Measurements from ENCODE around the gene XPOT. TPM values are rescaled to one million over a fixed set of nuclear protein-coding genes. Genes with fewer than 3 reads are reported as not detected.

The XPOT gene
- total RNA-seq, 2 donors from 2014 or later, result 94.9 to 100 TPM

DNA sequence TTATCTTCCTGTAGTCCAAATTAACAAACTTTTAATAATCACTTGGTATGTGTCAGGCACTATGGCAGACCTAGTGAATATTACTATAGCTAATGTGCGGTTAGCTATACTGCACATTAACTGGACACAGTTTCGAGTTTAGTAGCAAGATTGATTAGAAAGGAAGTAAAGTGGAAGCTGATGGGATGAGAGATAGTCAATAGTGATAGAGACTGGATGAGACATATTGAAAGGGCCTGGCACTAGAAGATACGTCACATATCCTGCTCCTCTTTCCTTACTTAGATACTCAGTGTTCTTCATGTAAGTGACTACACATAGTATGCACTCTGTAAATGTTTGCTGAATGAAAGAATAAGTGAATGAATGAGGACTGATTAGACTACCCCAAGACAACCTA is 53.3 kb downstream of the XPOT start:
- TF ChIP-seq, protein P1, sequence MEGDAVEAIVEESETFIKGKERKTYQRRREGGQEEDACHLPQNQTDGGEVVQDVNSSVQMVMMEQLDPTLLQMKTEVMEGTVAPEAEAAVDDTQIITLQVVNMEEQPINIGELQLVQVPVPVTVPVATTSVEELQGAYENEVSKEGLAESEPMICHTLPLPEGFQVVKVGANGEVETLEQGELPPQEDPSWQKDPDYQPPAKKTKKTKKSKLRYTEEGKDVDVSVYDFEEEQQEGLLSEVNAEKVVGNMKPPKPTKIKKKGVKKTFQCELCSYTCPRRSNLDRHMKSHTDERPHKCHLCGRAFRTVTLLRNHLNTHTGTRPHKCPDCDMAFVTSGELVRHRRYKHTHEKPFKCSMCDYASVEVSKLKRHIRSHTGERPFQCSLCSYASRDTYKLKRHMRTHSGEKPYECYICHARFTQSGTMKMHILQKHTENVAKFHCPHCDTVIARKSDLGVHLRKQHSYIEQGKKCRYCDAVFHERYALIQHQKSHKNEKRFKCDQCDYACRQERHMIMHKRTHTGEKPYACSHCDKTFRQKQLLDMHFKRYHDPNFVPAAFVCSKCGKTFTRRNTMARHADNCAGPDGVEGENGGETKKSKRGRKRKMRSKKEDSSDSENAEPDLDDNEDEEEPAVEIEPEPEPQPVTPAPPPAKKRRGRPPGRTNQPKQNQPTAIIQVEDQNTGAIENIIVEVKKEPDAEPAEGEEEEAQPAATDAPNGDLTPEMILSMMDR (conservative IDR thresholded peaks at IDR 0.05), result no peak
- Histone ChIP-seq H3K36me3 (ENCODE audit: control insufficient read depth, insufficient read depth, low read length) (peaks cover 43% of the 10 kb centered on the region), H3K9me3 (ENCODE audit: control insufficient read depth, low read length) (no peaks in the 10 kb centered on the region), H3K4me3 (ENCODE audit: low read length) (no peak overlapping the region), H3K27ac (ENCODE audit: low read depth, low read length) (no peak overlapping the region), H3K4me1 (ENCODE audit: control insufficient read depth, insufficient read depth, low read length) (peaks cover 3% of the 10 kb centered on the region), H3K9ac (ENCODE audit: extremely low read depth, low read length, poor library complexity, severe bottlenecking) (no peak overlapping the region), H3K27me3 (ENCODE audit: control insufficient read depth, insufficient read depth, low read length, poor library complexity, severe bottlenecking) (no peaks in the 10 kb centered on the region)
- Mint-ChIP-seq H3K4me3 (no peak overlapping the region), H3K4me1 (peaks cover 14% of the 10 kb centered on the region), H3K36me3 (ENCODE audit: low read depth) (peaks cover 33% of the 10 kb centered on the region), H3K9me3 (no peaks in the 10 kb centered on the region), H3K27ac (no peak overlapping the region), H3K27me3 (ENCODE audit: insufficient read depth) (no peaks in the 10 kb centered on the region)
- 99 to 100% methylated on average over 2 of the region's 3 CpGs for WGBS, 2 experiments (ENCODE audit: insufficient coverage in 1 of 2, insufficient read length in 1 of 2)
- DNase-seq, result no peak

DNA sequence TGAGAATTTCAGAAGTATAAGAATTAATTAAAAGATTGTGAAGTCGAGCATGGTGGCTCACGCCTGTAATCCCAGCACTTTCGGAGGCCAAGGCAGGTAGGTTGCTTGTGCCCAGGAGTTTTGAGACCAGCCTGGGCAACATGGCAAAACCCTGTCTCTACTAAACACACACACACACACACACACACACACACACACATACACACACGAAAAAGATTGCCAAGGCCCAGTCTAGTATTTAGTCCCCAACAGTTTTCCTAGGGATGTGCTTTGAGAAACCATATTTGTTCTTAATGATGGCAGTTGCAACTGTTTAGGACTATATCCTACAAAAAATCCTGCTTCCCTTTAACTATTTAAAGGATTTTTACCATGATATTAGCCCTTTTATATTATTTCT is 53.7 kb downstream of the XPOT start:
- Histone ChIP-seq H3K36me3 (ENCODE audit: control insufficient read depth, insufficient read depth, low read length) (peaks cover 47% of the 10 kb centered on the region), H3K9me3 (ENCODE audit: control insufficient read depth, low read length) (no peaks in the 10 kb centered on the region), H3K27ac (ENCODE audit: low read depth, low read length) (no peak overlapping the region), H3K9ac (ENCODE audit: extremely low read depth, low read length, poor library complexity, severe bottlenecking) (no peak overlapping the region), H3K4me3 (ENCODE audit: low read length) (no peak overlapping the region), H3K27me3 (ENCODE audit: control insufficient read depth, insufficient read depth, low read length, poor library complexity, severe bottlenecking) (no peaks in the 10 kb centered on the region), H3K4me1 (ENCODE audit: control insufficient read depth, insufficient read depth, low read length) (peaks cover 3% of the 10 kb centered on the region)
- DNase-seq, result no peak
- Mint-ChIP-seq H3K4me1 (peaks cover 12% of the 10 kb centered on the region), H3K36me3 (ENCODE audit: low read depth) (peaks cover 37% of the 10 kb centered on the region), H3K9me3 (no peaks in the 10 kb centered on the region), H3K4me3 (no peak overlapping the region), H3K27ac (no peak overlapping the region), H3K27me3 (ENCODE audit: insufficient read depth) (no peaks in the 10 kb centered on the region)
- 91% methylated on average over 4 of the region's 4 CpGs; no CpG with 5 or more reads in 1 of the 2 experiments for WGBS, 2 experiments (ENCODE audit: insufficient coverage in 1 of 2, insufficient read length in 1 of 2)
- TF ChIP-seq, protein P1 (conservative IDR thresholded peaks at IDR 0.05), result no peak

DNA sequence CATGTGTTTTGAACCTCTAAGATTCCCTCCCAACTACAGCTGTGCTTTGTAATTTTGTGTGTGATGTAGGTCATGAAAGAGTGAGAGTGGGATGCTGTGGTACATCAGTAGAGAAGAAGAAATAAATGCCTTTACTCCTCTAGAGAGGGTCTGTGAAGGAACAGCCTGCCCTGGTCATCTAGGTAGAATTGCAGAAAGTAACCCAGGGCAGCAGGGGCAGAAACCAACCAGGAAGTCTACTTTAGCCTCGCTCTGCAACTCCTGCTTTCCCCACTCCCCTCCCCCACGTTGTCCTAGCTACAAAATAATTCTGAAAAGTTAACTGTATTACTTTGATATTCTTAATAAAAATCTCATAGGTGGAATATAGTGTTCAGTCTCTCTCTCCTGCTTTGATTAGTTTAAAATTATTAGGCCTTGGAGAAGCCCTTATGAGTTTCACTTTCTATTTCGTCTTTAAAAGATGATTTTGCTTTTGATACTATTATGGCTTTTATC is 55.3 kb downstream of the XPOT start:
- whole genome bisulfite sequencing, 2 experiments (ENCODE audit: insufficient coverage in 1 of 2, insufficient read length in 1 of 2), result 100% methylated on average over 1 of the region's 3 CpGs; no CpG with 5 or more reads in 1 of the 2 experiments
- no peaks in the 10 kb centered on the region for H3K4me1 ChIP-seq (ENCODE audit: control insufficient read depth, insufficient read depth, low read length)
- DNase-seq, result no peak
- peaks cover 48% of the 10 kb centered on the region for H3K36me3 Mint-ChIP-seq (ENCODE audit: low read depth)
- peaks cover 8% of the 10 kb centered on the region for H3K4me1 Mint-ChIP-seq
- no peak overlapping the region for H3K27ac Mint-ChIP-seq
- TF ChIP-seq, protein P1 (conservative IDR thresholded peaks at IDR 0.05), result no peak
- H3K9me3 Mint-ChIP-seq, result no peaks in the 10 kb centered on the region
- no peaks in the 10 kb centered on the region for H3K27me3 ChIP-seq (ENCODE audit: control insufficient read depth, insufficient read depth, low read length, poor library complexity, severe bottlenecking)
- H3K9me3 ChIP-seq (ENCODE audit: control insufficient read depth, low read length), result no peaks in the 10 kb centered on the region
- peaks cover 60% of the 10 kb centered on the region for H3K36me3 ChIP-seq (ENCODE audit: control insufficient read depth, insufficient read depth, low read length)
- no peak overlapping the region for H3K4me3 Mint-ChIP-seq
- H3K4me3 ChIP-seq (ENCODE audit: low read length), result no peak overlapping the region
- H3K27ac ChIP-seq (ENCODE audit: low read depth, low read length), result no peak overlapping the region
- no peaks in the 10 kb centered on the region for H3K27me3 Mint-ChIP-seq (ENCODE audit: insufficient read depth)
- H3K9ac ChIP-seq (ENCODE audit: extremely low read depth, low read length, poor library complexity, severe bottlenecking), result no peak overlapping the region
